ENCODE results near the gene ARHGEF38.

The ARHGEF38 gene

GRCh38 chr4:105650190-105650589, 97.8 kb downstream of the ARHGEF38 start:
- in situ Hi-C loops (cut with MboI; ENCODE audit: low sequenced_read_pairs, unreplicated experiment), result no loop called here
- no peak for TF ChIP-seq CTCF (IDR thresholded peaks at IDR 0.05; ENCODE audit: borderline replicate concordance, control extremely low read depth, extremely low read depth, insufficient read depth, missing control alignments)
- DNase-seq (ENCODE audit: low spot score), result no peak

GRCh38 chr4:105651884-105652283, 99.5 kb downstream of the ARHGEF38 start:
- no peak for DNase-seq (ENCODE audit: low spot score)
- TF ChIP-seq CTCF (IDR thresholded peaks at IDR 0.05; ENCODE audit: borderline replicate concordance, control extremely low read depth, extremely low read depth, insufficient read depth, missing control alignments), result no peak
- in situ Hi-C loops (cut with MboI; ENCODE audit: low sequenced_read_pairs, unreplicated experiment), result no loop called here

- DNase-seq (ENCODE audit: low spot score), result no peak
- in situ Hi-C loops (cut with MboI; ENCODE audit: low sequenced_read_pairs, unreplicated experiment), result no loop called here
- no peak for TF ChIP-seq CTCF (IDR thresholded peaks at IDR 0.05; ENCODE audit: borderline replicate concordance, control extremely low read depth, extremely low read depth, insufficient read depth, missing control alignments)
Measured at GRCh38 chr4:105652286-105652888, 100.0 kb downstream of the ARHGEF38 start.

- in situ Hi-C loops (cut with MboI; ENCODE audit: low sequenced_read_pairs, unreplicated experiment), result no loop called here
- DNase-seq (ENCODE audit: low spot score), result no peak
- no peak for TF ChIP-seq CTCF (IDR thresholded peaks at IDR 0.05; ENCODE audit: borderline replicate concordance, control extremely low read depth, extremely low read depth, insufficient read depth, missing control alignments)
Measured at GRCh38 chr4:105657117-105657765, 104.8 kb downstream of the ARHGEF38 start.

GRCh38 chr4:105659190-105659589, 106.8 kb downstream of the ARHGEF38 start:
- TF ChIP-seq CTCF (IDR thresholded peaks at IDR 0.05; ENCODE audit: borderline replicate concordance, control extremely low read depth, extremely low read depth, insufficient read depth, missing control alignments), result no peak
- in situ Hi-C loops (cut with MboI; ENCODE audit: low sequenced_read_pairs, unreplicated experiment), result no loop called here

GRCh38 chr4:105661028-105661427, 108.6 kb downstream of the ARHGEF38 start:
- TF ChIP-seq CTCF (IDR thresholded peaks at IDR 0.05; ENCODE audit: borderline replicate concordance, control extremely low read depth, extremely low read depth, insufficient read depth, missing control alignments), result no peak

More at GRCh38 chr4:105659190-105659589, 106.8 kb downstream of the ARHGEF38 start:
- no peak for DNase-seq (ENCODE audit: low spot score)

More at GRCh38 chr4:105661028-105661427, 108.6 kb downstream of the ARHGEF38 start:
- no peak for DNase-seq (ENCODE audit: low spot score)
- in situ Hi-C loops (cut with MboI; ENCODE audit: low sequenced_read_pairs, unreplicated experiment), result no loop called here
